GM23338 (cell line): Measurements from ENCODE around the gene CCNB1. TPM values are rescaled to one million over a fixed set of nuclear protein-coding genes. Genes with fewer than 3 reads are reported as not detected.

Experiments used
- ATAC-seq: fragments of 200-7000 bp; cut with Tn5 transposase; 3 replicates; pipeline ENCODE4 v1.9.1; 2020
- DNase-seq: peaks from one replicate; pipeline ENCODE4 v3.0.0-alpha.2; 2015; ENCODE audit warnings: low spot score
- H2AFZ ChIP-seq: fragments of 200-600 bp; sonication (generic); 2 replicates; pipeline ENCODE4 v1.8.0; 2016; ENCODE audit warnings: antibody characterized with exemption, mild to moderate bottlenecking, moderate library complexity
- H3F3A ChIP-seq: fragments of 200-600 bp; sonication (generic); replicated peaks from 2 replicates; pipeline ENCODE4 v1.8.0; 2017; ENCODE audit warnings: antibody characterized with exemption, mixed run types, low read depth
- H3K27ac ChIP-seq: fragments of 200-600 bp; sonication (generic); 2 replicates; pipeline ENCODE4 v1.6.1; 2016; ENCODE audit warnings: low read depth
- H3K27me3 ChIP-seq: fragments of 200-600 bp; sonication (generic); 2 replicates; pipeline ENCODE4 v1.8.0; 2016; ENCODE audit warnings: mild to moderate bottlenecking, mixed run types, moderate library complexity; ENCODE audit not compliant: insufficient read depth
- H3K36me3 ChIP-seq: fragments of 200-600 bp; sonication (generic); 2 replicates; pipeline ENCODE4 v1.8.0; 2016; ENCODE audit warnings: mild to moderate bottlenecking; ENCODE audit not compliant: insufficient read depth
- H3K4me1 ChIP-seq: fragments of 200-600 bp; sonication (generic); 2 replicates; pipeline ENCODE4 v1.8.0; 2016; ENCODE audit warnings: mild to moderate bottlenecking, moderate library complexity; ENCODE audit not compliant: insufficient read depth
- H3K4me2 ChIP-seq: fragments of 200-600 bp; sonication (generic); 2 replicates; pipeline ENCODE4 v1.7.1; 2017; ENCODE audit warnings: mixed run types
- H3K4me3 ChIP-seq: fragments of 200-600 bp; sonication (generic); 2 replicates; pipeline ENCODE4 v1.6.1; 2016; ENCODE audit warnings: mixed run types
- H3K79me2 ChIP-seq: fragments of 200-600 bp; sonication (generic); replicated peaks from 2 replicates; pipeline ENCODE4 v1.8.0; 2017; ENCODE audit warnings: mild to moderate bottlenecking; ENCODE audit not compliant: insufficient read depth
- H3K9me2 ChIP-seq: fragments of 200-600 bp; sonication (generic); 2 replicates; pipeline ENCODE4 v1.8.0; 2017; ENCODE audit not compliant: insufficient read depth
- H4K20me1 ChIP-seq: fragments of 200-600 bp; sonication (generic); replicated peaks from 2 replicates; pipeline ENCODE4 v1.8.0; 2017; ENCODE audit warnings: mild to moderate bottlenecking; ENCODE audit not compliant: insufficient read depth
- H3K27ac Mint-ChIP-seq: 2 replicates; pipeline ENCODE4 v1.8.0; 2020; ENCODE audit warnings: inconsistent platforms, mild to moderate bottlenecking, moderate library complexity, mixed read lengths
- H3K27me3 Mint-ChIP-seq: 3 replicates; pipeline ENCODE4 v1.8.0; 2022; ENCODE audit warnings: low read depth, mild to moderate bottlenecking, moderate library complexity, mixed read lengths, inconsistent platforms; ENCODE audit not compliant: insufficient read depth, poor library complexity
- H3K36me3 Mint-ChIP-seq: 3 replicates; pipeline ENCODE4 v1.8.0; 2021; ENCODE audit warnings: low read depth, mild to moderate bottlenecking, inconsistent platforms, moderate library complexity, mixed read lengths
- H3K4me1 Mint-ChIP-seq: 3 replicates; pipeline ENCODE4 v1.8.0; 2020; ENCODE audit warnings: mild to moderate bottlenecking, inconsistent platforms, mixed read lengths
- H3K4me3 Mint-ChIP-seq: 3 replicates; pipeline ENCODE4 v1.8.0; 2021; ENCODE audit warnings: moderate library complexity, mild to moderate bottlenecking, inconsistent platforms, mixed read lengths
- H3K9me3 Mint-ChIP-seq: 3 replicates; pipeline ENCODE4 v1.8.0; 2020; ENCODE audit warnings: moderate library complexity, mild to moderate bottlenecking, inconsistent platforms, mixed read lengths
- CREB1 ChIP-seq: fragments of 250-450 bp; sonication (Bioruptor Pico); IDR thresholded peaks from 2 replicates; pipeline ENCODE4 v1.5.0; 2020; ENCODE audit warnings: low read depth, mild to moderate bottlenecking, moderate library complexity
- EZH2 ChIP-seq: fragments of 200-600 bp; sonication (generic); IDR thresholded peaks from one replicate; pipeline ENCODE4 v1.8.0; 2017; ENCODE audit warnings: antibody characterized with exemption, mild to moderate bottlenecking, low read depth; ENCODE audit not compliant: unreplicated experiment
- EZH2phosphoT487 ChIP-seq: fragments of 200-600 bp; sonication (generic); IDR thresholded peaks from one replicate; pipeline ENCODE4 v1.8.1; 2018; ENCODE audit warnings: antibody characterized with exemption; ENCODE audit not compliant: unreplicated experiment
- JUNB ChIP-seq: IDR thresholded peaks from one replicate; pipeline ENCODE4 v1.6.1; 2016; ENCODE audit warnings: antibody characterized with exemption; ENCODE audit not compliant: unreplicated experiment
- NANOG ChIP-seq: IDR thresholded peaks from 2 replicates; pipeline ENCODE4 v1.6.1; 2016; ENCODE audit warnings: antibody characterized with exemption, borderline replicate concordance
- POLR2AphosphoS5 ChIP-seq: IDR thresholded peaks from 2 replicates; pipeline ENCODE4 v1.6.1; 2016; ENCODE audit warnings: antibody characterized with exemption, low read depth
- STAT1 ChIP-seq: IDR thresholded peaks from one replicate; pipeline ENCODE4 v1.6.1; 2016; ENCODE audit warnings: antibody characterized with exemption; ENCODE audit not compliant: unreplicated experiment
- ZNF114 ChIP-seq: fragments of 250-450 bp; sonication (Bioruptor Pico); IDR thresholded peaks from 2 replicates; pipeline ENCODE4 v1.5.0; 2020; ENCODE audit warnings: mild to moderate bottlenecking, moderate library complexity
- ZNF331 ChIP-seq: fragments of 250-450 bp; sonication (Bioruptor Pico); IDR thresholded peaks from 2 replicates; pipeline ENCODE4 v1.5.0; 2020; ENCODE audit warnings: low read depth, mild to moderate bottlenecking, moderate library complexity
- polyA plus RNA-seq: library from polyadenylated mRNA; unstranded; fragments of >200 nt; fragmentation: Nextera tagmentation; extraction: Ambion mirVana; gene quantifications from 2 replicates; pipeline ENCODE4 v1.2.1, GENCODE V29; 2016
- total RNA-seq: library from RNA; depleted of rRNA; stranded (reverse); fragments of >200 nt; shearing (Covaris generic); gene quantifications from 2 replicates; pipeline ENCODE4 v1.2.3, GENCODE V29; 2014
- TF ChIP-seq, protein P1 (sequence below): IDR thresholded peaks from one replicate; pipeline ENCODE4 v1.6.1; 2018; ENCODE audit warnings: antibody characterized with exemption; ENCODE audit not compliant: unreplicated experiment
- TF ChIP-seq, protein P2 (sequence below): fragments of 250-450 bp; sonication (Bioruptor Pico); IDR thresholded peaks from 2 replicates; pipeline ENCODE4 v1.5.0; 2020; ENCODE audit warnings: mild to moderate bottlenecking, moderate library complexity
- TF ChIP-seq, protein P3 (sequence below): IDR thresholded peaks from 2 replicates; pipeline ENCODE4 v1.6.1; 2016; ENCODE audit warnings: antibody characterized with exemption
- TF ChIP-seq, protein P4 (sequence below), 2 experiments: fragments of 200-600 bp in 1 of 2; sonication (generic) in 1 of 2; conservative IDR thresholded peaks; 2 replicates each; pipeline versions ENCODE4 v1.5.1 to v1.6.1; 2016 to 2017; ENCODE audit warnings: antibody characterized with exemption in 2 of 2, low read depth in 2 of 2, mild to moderate bottlenecking in 2 of 2, moderate library complexity in 1 of 2

CCNB1 gene
- total and polyA plus RNA-seq, 2 experiments from 2014 or later: 273 to 400 TPM

DNA sequence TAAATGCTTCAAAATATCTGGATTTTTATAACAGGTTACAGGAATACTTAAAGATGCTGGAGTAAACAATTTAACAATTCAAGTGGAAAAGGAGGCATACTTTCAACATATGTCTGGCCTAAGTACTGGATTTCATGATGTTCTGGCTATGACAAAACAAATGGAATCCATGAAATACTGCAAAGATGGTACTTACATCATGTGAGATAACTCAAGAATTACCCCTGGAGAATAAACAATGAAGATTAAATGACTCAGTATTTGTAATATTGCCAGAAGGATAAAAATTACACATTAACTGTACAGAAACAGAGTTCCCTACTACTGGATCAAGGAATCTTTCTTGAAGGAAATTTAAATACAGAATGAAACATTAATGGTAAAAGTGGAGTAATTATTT lies 37.5 kb upstream of the CCNB1 start:
- Histone ChIP-seq H3K36me3 (no peaks in the 10 kb centered on the region; the same call in 1 of the 2 replicates), H2AFZ (no peak overlapping the region), H3K79me2 (no peaks in the 10 kb centered on the region), H3K27me3 (no peaks in the 10 kb centered on the region), H3K27ac (no peak overlapping the region), H4K20me1 (no peaks in the 10 kb centered on the region), H3K4me3 (no peak overlapping the region), H3K9me2 (no peaks in the 10 kb centered on the region), H3K4me1 (no peaks in the 10 kb centered on the region), H3F3A (no peaks in the 10 kb centered on the region), H3K4me2 (no peak overlapping the region)
- Mint-ChIP-seq H3K27me3 (no peaks in the 10 kb centered on the region), H3K9me3 (no peaks in the 10 kb centered on the region), H3K36me3 (peaks cover 28% of the 10 kb centered on the region), H3K4me3 (no peak overlapping the region), H3K4me1 (no peaks in the 10 kb centered on the region), H3K27ac (no peak overlapping the region)
- ATAC-seq: no peak
- no peak for DNase-seq
- TF ChIP-seq CREB1 (CRISPR knock-in tag) (no peak), ZNF114 (CRISPR knock-in tag) (no peak), ZNF331 (CRISPR knock-in tag) (no peak), EZH2phosphoT487 (no peak), STAT1 (no peak), POLR2AphosphoS5 (no peak), NANOG (no peak), EZH2 (no peak), JUNB (no peak)
- TF ChIP-seq, protein P1, sequence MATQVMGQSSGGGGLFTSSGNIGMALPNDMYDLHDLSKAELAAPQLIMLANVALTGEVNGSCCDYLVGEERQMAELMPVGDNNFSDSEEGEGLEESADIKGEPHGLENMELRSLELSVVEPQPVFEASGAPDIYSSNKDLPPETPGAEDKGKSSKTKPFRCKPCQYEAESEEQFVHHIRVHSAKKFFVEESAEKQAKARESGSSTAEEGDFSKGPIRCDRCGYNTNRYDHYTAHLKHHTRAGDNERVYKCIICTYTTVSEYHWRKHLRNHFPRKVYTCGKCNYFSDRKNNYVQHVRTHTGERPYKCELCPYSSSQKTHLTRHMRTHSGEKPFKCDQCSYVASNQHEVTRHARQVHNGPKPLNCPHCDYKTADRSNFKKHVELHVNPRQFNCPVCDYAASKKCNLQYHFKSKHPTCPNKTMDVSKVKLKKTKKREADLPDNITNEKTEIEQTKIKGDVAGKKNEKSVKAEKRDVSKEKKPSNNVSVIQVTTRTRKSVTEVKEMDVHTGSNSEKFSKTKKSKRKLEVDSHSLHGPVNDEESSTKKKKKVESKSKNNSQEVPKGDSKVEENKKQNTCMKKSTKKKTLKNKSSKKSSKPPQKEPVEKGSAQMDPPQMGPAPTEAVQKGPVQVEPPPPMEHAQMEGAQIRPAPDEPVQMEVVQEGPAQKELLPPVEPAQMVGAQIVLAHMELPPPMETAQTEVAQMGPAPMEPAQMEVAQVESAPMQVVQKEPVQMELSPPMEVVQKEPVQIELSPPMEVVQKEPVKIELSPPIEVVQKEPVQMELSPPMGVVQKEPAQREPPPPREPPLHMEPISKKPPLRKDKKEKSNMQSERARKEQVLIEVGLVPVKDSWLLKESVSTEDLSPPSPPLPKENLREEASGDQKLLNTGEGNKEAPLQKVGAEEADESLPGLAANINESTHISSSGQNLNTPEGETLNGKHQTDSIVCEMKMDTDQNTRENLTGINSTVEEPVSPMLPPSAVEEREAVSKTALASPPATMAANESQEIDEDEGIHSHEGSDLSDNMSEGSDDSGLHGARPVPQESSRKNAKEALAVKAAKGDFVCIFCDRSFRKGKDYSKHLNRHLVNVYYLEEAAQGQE: no peak
- TF ChIP-seq, protein P2, sequence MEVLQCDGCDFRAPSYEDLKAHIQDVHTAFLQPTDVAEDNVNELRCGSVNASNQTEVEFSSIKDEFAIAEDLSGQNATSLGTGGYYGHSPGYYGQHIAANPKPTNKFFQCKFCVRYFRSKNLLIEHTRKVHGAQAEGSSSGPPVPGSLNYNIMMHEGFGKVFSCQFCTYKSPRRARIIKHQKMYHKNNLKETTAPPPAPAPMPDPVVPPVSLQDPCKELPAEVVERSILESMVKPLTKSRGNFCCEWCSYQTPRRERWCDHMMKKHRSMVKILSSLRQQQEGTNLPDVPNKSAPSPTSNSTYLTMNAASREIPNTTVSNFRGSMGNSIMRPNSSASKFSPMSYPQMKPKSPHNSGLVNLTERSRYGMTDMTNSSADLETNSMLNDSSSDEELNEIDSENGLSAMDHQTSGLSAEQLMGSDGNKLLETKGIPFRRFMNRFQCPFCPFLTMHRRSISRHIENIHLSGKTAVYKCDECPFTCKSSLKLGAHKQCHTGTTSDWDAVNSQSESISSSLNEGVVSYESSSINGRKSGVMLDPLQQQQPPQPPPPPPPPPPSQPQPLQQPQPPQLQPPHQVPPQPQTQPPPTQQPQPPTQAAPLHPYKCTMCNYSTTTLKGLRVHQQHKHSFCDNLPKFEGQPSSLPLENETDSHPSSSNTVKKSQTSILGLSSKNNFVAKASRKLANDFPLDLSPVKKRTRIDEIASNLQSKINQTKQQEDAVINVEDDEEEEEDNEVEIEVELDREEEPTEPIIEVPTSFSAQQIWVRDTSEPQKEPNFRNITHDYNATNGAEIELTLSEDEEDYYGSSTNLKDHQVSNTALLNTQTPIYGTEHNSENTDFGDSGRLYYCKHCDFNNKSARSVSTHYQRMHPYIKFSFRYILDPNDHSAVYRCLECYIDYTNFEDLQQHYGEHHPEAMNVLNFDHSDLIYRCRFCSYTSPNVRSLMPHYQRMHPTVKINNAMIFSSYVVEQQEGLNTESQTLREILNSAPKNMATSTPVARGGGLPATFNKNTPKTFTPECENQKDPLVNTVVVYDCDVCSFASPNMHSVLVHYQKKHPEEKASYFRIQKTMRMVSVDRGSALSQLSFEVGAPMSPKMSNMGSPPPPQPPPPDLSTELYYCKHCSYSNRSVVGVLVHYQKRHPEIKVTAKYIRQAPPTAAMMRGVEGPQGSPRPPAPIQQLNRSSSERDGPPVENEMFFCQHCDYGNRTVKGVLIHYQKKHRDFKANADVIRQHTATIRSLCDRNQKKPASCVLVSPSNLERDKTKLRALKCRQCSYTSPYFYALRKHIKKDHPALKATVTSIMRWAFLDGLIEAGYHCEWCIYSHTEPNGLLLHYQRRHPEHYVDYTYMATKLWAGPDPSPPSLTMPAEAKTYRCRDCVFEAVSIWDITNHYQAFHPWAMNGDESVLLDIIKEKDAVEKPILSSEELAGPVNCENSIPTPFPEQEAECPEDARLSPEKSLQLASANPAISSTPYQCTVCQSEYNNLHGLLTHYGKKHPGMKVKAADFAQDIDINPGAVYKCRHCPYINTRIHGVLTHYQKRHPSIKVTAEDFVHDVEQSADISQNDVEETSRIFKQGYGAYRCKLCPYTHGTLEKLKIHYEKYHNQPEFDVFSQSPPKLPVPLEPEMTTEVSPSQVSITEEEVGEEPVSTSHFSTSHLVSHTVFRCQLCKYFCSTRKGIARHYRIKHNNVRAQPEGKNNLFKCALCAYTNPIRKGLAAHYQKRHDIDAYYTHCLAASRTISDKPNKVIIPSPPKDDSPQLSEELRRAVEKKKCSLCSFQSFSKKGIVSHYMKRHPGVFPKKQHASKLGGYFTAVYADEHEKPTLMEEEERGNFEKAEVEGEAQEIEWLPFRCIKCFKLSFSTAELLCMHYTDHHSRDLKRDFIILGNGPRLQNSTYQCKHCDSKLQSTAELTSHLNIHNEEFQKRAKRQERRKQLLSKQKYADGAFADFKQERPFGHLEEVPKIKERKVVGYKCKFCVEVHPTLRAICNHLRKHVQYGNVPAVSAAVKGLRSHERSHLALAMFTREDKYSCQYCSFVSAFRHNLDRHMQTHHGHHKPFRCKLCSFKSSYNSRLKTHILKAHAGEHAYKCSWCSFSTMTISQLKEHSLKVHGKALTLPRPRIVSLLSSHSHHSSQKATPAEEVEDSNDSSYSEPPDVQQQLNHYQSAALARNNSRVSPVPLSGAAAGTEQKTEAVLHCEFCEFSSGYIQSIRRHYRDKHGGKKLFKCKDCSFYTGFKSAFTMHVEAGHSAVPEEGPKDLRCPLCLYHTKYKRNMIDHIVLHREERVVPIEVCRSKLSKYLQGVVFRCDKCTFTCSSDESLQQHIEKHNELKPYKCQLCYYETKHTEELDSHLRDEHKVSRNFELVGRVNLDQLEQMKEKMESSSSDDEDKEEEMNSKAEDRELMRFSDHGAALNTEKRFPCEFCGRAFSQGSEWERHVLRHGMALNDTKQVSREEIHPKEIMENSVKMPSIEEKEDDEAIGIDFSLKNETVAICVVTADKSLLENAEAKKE (CRISPR knock-in tag): no peak
- TF ChIP-seq, protein P3, sequence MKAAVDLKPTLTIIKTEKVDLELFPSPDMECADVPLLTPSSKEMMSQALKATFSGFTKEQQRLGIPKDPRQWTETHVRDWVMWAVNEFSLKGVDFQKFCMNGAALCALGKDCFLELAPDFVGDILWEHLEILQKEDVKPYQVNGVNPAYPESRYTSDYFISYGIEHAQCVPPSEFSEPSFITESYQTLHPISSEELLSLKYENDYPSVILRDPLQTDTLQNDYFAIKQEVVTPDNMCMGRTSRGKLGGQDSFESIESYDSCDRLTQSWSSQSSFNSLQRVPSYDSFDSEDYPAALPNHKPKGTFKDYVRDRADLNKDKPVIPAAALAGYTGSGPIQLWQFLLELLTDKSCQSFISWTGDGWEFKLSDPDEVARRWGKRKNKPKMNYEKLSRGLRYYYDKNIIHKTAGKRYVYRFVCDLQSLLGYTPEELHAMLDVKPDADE: no peak
- TF ChIP-seq, protein P4, sequence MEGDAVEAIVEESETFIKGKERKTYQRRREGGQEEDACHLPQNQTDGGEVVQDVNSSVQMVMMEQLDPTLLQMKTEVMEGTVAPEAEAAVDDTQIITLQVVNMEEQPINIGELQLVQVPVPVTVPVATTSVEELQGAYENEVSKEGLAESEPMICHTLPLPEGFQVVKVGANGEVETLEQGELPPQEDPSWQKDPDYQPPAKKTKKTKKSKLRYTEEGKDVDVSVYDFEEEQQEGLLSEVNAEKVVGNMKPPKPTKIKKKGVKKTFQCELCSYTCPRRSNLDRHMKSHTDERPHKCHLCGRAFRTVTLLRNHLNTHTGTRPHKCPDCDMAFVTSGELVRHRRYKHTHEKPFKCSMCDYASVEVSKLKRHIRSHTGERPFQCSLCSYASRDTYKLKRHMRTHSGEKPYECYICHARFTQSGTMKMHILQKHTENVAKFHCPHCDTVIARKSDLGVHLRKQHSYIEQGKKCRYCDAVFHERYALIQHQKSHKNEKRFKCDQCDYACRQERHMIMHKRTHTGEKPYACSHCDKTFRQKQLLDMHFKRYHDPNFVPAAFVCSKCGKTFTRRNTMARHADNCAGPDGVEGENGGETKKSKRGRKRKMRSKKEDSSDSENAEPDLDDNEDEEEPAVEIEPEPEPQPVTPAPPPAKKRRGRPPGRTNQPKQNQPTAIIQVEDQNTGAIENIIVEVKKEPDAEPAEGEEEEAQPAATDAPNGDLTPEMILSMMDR (conservative IDR thresholded peaks at IDR 0.05; ENCODE audit: low read depth in 2 of 2): no peak
